ENCODE measurements around the gene GPR161.

The GPR161 gene

DNA sequence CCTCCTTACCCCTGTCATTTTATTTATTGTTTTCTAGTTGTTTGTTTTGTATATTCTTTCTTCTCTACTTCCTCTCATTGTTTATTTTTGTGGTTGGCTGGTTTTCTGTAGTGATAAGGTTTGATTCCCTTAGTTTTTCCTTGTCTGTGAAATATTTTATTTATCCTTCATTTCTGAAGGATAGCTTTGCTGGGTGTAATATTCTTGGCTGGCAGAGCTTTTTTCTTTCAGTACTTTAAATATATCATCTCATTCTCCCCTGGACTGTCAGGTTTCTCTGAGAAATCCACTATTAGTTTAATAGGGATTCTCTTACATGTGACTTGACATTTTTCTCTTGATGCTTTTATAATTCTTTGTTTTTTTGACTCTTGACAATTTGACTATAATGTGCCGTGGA is 23.2 kb upstream of the GPR161 start:
- Histone ChIP-seq H3K9me3 (ENCODE audit: low read length) (peaks cover 12% of the 10 kb centered on the region), H3F3A (ENCODE audit: insufficient read depth, low read length) (no peaks in the 10 kb centered on the region), H3K27ac (ENCODE audit: low read depth, low read length, poor library complexity, severe bottlenecking) (no peak overlapping the region), H3K27me3 (ENCODE audit: insufficient read depth, low read length) (no peaks in the 10 kb centered on the region), H3K4me1 (ENCODE audit: insufficient read depth, low read length, severe bottlenecking) (peaks cover 10% of the 10 kb centered on the region), H3K4me2 (ENCODE audit: low read length) (no peak overlapping the region), H3K9ac (ENCODE audit: low read length) (no peak overlapping the region), H3K79me2 (ENCODE audit: insufficient read depth, low read length) (no peaks in the 10 kb centered on the region), H3K9me2 (ENCODE audit: low read depth, low read length) (no peaks in the 10 kb centered on the region), H4K20me1 (ENCODE audit: insufficient read depth, low read length) (no peaks in the 10 kb centered on the region), H3K4me3 (ENCODE audit: low read depth, low read length, poor library complexity, severe bottlenecking) (no peak overlapping the region), H3K36me3 (ENCODE audit: insufficient read depth, low read length) (no peaks in the 10 kb centered on the region), H2AFZ (ENCODE audit: low read length) (no peak overlapping the region)
- TF ChIP-seq EZH2 (IDR thresholded peaks at IDR 0.05; ENCODE audit: borderline replicate concordance, low read length), result no peak
- TF ChIP-seq, protein P1, sequence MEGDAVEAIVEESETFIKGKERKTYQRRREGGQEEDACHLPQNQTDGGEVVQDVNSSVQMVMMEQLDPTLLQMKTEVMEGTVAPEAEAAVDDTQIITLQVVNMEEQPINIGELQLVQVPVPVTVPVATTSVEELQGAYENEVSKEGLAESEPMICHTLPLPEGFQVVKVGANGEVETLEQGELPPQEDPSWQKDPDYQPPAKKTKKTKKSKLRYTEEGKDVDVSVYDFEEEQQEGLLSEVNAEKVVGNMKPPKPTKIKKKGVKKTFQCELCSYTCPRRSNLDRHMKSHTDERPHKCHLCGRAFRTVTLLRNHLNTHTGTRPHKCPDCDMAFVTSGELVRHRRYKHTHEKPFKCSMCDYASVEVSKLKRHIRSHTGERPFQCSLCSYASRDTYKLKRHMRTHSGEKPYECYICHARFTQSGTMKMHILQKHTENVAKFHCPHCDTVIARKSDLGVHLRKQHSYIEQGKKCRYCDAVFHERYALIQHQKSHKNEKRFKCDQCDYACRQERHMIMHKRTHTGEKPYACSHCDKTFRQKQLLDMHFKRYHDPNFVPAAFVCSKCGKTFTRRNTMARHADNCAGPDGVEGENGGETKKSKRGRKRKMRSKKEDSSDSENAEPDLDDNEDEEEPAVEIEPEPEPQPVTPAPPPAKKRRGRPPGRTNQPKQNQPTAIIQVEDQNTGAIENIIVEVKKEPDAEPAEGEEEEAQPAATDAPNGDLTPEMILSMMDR (IDR thresholded peaks at IDR 0.05; ENCODE audit: low read length), result no peak

DNA sequence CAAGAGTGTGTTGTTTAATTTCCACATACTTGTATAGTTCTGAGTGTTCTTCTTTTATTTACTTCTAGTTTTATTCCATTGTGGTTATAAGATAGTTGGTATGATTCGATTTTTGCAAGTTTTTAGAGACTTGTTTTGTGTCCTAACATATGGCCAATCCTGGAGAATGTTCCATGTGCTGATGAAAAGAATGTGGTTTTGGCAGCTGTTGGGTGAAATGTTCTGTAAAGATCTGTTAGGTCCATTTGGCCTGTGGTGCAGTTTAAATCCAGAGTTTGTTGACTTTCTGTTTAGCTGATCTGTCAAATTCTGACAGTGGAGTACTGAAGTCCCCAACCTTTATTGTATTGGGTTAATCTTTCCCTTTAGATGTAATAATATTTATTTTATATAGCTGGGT is 22.5 kb upstream of the GPR161 start:
- H3K9ac ChIP-seq (ENCODE audit: low read length), result no peak overlapping the region
- no peaks in the 10 kb centered on the region for H3K9me2 ChIP-seq (ENCODE audit: low read depth, low read length)
- no peak overlapping the region for H3K27ac ChIP-seq (ENCODE audit: low read depth, low read length, poor library complexity, severe bottlenecking)
- H3K4me2 ChIP-seq (ENCODE audit: low read length), result no peak overlapping the region
- H3F3A ChIP-seq (ENCODE audit: insufficient read depth, low read length), result no peaks in the 10 kb centered on the region
- no peaks in the 10 kb centered on the region for H4K20me1 ChIP-seq (ENCODE audit: insufficient read depth, low read length)
- H2AFZ ChIP-seq (ENCODE audit: low read length), result no peak overlapping the region
- H3K36me3 ChIP-seq (ENCODE audit: insufficient read depth, low read length), result no peaks in the 10 kb centered on the region
- no peak overlapping the region for H3K4me3 ChIP-seq (ENCODE audit: low read depth, low read length, poor library complexity, severe bottlenecking)
- TF ChIP-seq, protein P1 (IDR thresholded peaks at IDR 0.05; ENCODE audit: low read length), result no peak
- no peak for TF ChIP-seq EZH2 (IDR thresholded peaks at IDR 0.05; ENCODE audit: borderline replicate concordance, low read length)
- no peaks in the 10 kb centered on the region for H3K27me3 ChIP-seq (ENCODE audit: insufficient read depth, low read length)
- H3K79me2 ChIP-seq (ENCODE audit: insufficient read depth, low read length), result no peaks in the 10 kb centered on the region
- peaks cover 12% of the 10 kb centered on the region for H3K9me3 ChIP-seq (ENCODE audit: low read length)
- H3K4me1 ChIP-seq (ENCODE audit: insufficient read depth, low read length, severe bottlenecking), result peaks cover 9% of the 10 kb centered on the region

DNA sequence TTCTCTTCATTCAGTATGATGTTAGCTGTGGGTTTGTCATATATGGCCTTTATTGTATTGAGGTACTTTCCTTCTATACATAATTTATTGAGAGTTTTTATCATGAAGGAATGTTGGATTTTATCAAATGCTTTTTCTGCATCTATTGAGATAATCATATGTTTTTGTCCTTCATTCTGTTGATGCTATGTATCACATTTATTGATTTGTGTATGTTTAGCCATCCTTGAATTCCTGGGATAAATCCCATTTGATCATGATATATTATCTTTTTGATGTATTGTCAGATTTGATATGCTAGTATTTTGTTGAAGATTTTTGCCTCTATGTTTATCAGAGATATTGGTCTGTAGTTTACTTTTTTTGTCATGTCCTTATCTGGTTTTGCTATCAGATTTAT is 20.9 kb upstream of the GPR161 start:
- H2AFZ ChIP-seq (ENCODE audit: low read length), result no peak overlapping the region
- peaks cover 12% of the 10 kb centered on the region for H3K9me3 ChIP-seq (ENCODE audit: low read length)
- no peaks in the 10 kb centered on the region for H4K20me1 ChIP-seq (ENCODE audit: insufficient read depth, low read length)
- no peaks in the 10 kb centered on the region for H3K36me3 ChIP-seq (ENCODE audit: insufficient read depth, low read length)
- H3K79me2 ChIP-seq (ENCODE audit: insufficient read depth, low read length), result no peaks in the 10 kb centered on the region
- H3K27me3 ChIP-seq (ENCODE audit: insufficient read depth, low read length), result no peaks in the 10 kb centered on the region
- TF ChIP-seq EZH2 (IDR thresholded peaks at IDR 0.05; ENCODE audit: borderline replicate concordance, low read length), result no peak
- TF ChIP-seq, protein P1 (IDR thresholded peaks at IDR 0.05; ENCODE audit: low read length), result no peak
- H3K9ac ChIP-seq (ENCODE audit: low read length), result no peak overlapping the region
- no peaks in the 10 kb centered on the region for H3K9me2 ChIP-seq (ENCODE audit: low read depth, low read length)
- H3K4me3 ChIP-seq (ENCODE audit: low read depth, low read length, poor library complexity, severe bottlenecking), result no peak overlapping the region
- H3F3A ChIP-seq (ENCODE audit: insufficient read depth, low read length), result no peaks in the 10 kb centered on the region
- H3K4me1 ChIP-seq (ENCODE audit: insufficient read depth, low read length, severe bottlenecking), result no peaks in the 10 kb centered on the region
- no peak overlapping the region for H3K27ac ChIP-seq (ENCODE audit: low read depth, low read length, poor library complexity, severe bottlenecking)
- H3K4me2 ChIP-seq (ENCODE audit: low read length), result no peak overlapping the region
